Stimulated activated effector memory CD8-positive, alpha-beta T cell treated with anti-CD3 and anti-CD28 coated beads, Interleukin-12 subunit alpha, Interleukin-12 subunit beta, amount 100 ng/mL, for 72 hours (primary cell): ENCODE measurements around the gene HMCN1.
"Not testable (repeated sequence)": the region's sequence is repeated elsewhere in the genome, so short reads cannot be mapped to it uniquely, and the experiment has no call there.

Experiments used
- ATAC-seq: fragments of 150-1000 bp; cut with Tn5 transposase; 2 replicates; pipeline ENCODE4 v1.10.0; 2021
- DNase-seq, 2 donors: peaks; one replicate each; pipeline ENCODE4 v3.0.0; 2021 to 2022; ENCODE audit warnings: low spot score in 2 of 2
- H3K27ac Mint-ChIP-seq: one replicate; pipeline ENCODE4 v1.8.0; 2022; ENCODE audit warnings: mild to moderate bottlenecking, mixed read lengths
- H3K36me3 Mint-ChIP-seq: one replicate; pipeline ENCODE4 v1.8.0; 2022; ENCODE audit warnings: mild to moderate bottlenecking, mixed read lengths
- H3K4me1 Mint-ChIP-seq: one replicate; pipeline ENCODE4 v1.8.0; 2022; ENCODE audit warnings: mixed read lengths
- H3K4me3 Mint-ChIP-seq: one replicate; pipeline ENCODE4 v1.8.0; 2022; ENCODE audit warnings: mild to moderate bottlenecking, mixed read lengths
- H3K9me3 Mint-ChIP-seq: one replicate; pipeline ENCODE4 v1.8.0; 2022; ENCODE audit warnings: mixed read lengths

Gene HMCN1

DNA sequence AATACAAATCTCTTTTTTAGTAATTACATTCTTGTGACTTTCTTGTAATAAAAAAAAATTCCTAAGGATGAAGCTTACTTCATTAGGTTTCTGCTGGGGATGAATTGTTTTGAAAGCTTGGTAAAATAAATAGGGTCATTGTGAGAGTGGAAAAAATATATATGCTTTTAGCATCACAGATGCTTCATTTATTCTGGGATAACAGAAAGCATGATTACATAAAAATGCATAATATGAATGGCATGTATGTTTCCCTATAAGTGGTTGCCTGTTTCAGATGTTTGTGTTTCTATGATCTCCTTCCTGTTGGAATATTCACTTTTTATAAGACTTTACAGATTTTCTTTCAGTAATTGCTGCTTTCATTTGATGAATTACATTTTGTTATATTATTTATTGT lies 42.3 kb downstream of the HMCN1 start:
- no peak overlapping the region for H3K27ac Mint-ChIP-seq
- ATAC-seq (no peak), DNase-seq (no peak)
- H3K36me3 Mint-ChIP-seq, result no peaks in the 10 kb centered on the region
- H3K4me1 Mint-ChIP-seq, result no peaks in the 10 kb centered on the region
- H3K4me3 Mint-ChIP-seq, result no peak overlapping the region
- H3K9me3 Mint-ChIP-seq, result peaks cover 2% of the 10 kb centered on the region

DNA sequence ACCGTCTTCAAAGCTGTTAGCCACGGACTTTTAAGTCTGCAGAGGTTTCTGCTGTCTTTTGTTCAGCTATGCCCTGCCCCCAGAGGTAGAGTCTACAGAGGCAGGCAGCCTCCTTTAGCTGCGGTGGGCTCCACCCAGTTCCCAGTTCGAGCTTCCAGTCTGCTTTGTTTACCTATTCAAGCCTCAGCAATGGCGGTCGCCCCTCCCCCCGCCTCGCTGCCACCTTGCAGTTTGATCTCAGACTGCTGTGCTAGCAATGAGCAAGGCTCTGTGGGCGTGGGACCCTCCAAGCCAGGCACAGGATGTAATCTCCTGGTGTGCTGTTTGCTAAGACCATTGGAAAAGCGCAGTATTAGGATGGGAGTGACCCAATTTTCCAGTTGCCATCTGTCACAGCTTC lies 49.7 kb downstream of the HMCN1 start:
- not testable (repeated sequence) for ATAC-seq, DNase-seq, H3K36me3 Mint-ChIP-seq, H3K4me1 Mint-ChIP-seq, H3K9me3 Mint-ChIP-seq, H3K27ac Mint-ChIP-seq, H3K4me3 Mint-ChIP-seq

DNA sequence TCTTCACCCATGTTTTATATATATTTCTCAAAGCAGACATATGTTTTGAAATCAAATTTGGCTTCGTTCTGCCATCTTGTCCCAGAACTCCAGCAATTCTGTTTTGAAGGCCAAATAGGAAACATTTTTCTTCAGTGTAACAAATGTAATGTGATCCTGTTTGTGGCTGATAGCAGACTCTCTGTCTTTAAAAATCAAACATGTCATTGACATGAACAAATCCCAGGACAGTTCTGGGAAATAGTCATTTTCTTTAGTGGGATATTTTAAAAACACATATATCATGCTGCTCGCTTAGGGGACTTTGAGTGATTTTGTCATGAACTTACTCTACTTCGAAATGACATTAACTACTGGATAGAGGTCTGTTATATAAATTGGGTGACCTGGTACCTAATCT lies 51.4 kb downstream of the HMCN1 start:
- DNase-seq (no peak), ATAC-seq (no peak)
- H3K9me3 Mint-ChIP-seq, result no peaks in the 10 kb centered on the region
- no peaks in the 10 kb centered on the region for H3K4me1 Mint-ChIP-seq
- H3K27ac Mint-ChIP-seq, result no peak overlapping the region
- H3K36me3 Mint-ChIP-seq, result no peaks in the 10 kb centered on the region
- no peak overlapping the region for H3K4me3 Mint-ChIP-seq

DNA sequence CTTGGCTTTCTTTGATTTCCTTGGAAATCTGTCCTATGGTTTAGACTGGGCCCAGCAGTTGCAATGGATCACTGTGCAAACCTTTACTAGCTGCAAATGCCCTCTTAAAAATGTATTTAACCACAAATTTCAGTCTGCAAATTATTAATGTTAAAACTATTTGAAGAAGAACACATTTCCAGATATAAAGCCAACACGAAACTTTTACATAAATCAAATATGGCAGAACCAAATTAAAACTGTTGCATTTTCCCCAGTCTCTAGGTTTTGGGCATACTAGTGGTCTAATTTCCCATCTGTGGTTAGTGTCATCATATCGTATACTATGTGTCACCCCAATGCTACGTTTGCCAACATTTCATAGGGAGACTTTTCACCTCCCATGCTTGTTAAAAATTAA lies 52.3 kb downstream of the HMCN1 start:
- DNase-seq (no peak), ATAC-seq (no peak)
- Mint-ChIP-seq H3K9me3 (no peaks in the 10 kb centered on the region), H3K4me1 (no peaks in the 10 kb centered on the region), H3K27ac (no peak overlapping the region), H3K4me3 (no peak overlapping the region), H3K36me3 (no peaks in the 10 kb centered on the region)

DNA sequence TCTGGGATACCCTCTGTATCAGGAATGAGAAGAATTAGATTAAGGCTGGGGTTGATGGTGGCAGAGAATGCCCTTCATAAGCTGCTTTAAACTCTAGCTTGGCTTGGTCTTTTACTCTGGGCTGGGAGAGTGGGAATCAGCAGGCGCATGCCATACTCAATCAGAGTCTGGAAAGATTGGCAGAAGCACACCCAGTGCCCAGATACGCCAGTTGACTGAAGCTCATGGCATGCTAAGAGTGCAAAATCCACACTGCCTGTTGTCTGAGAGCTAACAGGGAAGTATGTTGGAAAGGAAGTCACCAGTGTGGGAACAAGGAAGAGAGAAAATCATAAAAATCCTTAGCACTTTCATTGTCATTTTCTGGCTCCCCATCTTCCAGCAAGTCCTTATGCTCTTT lies 53.0 kb downstream of the HMCN1 start:
- H3K36me3 Mint-ChIP-seq, result no peaks in the 10 kb centered on the region
- H3K4me1 Mint-ChIP-seq, result no peaks in the 10 kb centered on the region
- no peak for ATAC-seq
- H3K9me3 Mint-ChIP-seq, result no peaks in the 10 kb centered on the region
- no peak overlapping the region for H3K27ac Mint-ChIP-seq
- DNase-seq, result no peak
- H3K4me3 Mint-ChIP-seq, result no peak overlapping the region

DNA sequence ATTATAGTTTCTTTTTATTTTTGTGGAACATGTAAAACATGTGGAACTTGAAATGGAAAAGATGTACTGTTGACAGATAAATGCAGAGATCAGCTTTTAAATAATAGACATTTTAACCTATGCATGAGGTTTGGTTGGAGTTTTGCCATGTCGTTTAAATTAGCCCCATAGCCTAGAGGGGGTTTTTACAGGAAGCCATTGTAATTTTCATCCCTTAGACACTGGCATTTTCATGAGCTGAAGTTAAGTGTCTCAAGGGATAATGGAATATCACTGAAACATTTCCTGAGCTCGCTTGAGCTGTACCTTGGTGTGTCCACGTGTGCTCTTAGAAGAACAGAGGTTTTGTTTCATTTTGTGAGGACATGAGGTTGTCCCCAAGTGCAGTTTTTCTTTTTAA lies 54.2 kb downstream of the HMCN1 start:
- H3K9me3 Mint-ChIP-seq, result no peaks in the 10 kb centered on the region
- DNase-seq (no peak), ATAC-seq (no peak)
- H3K4me3 Mint-ChIP-seq, result no peak overlapping the region
- H3K4me1 Mint-ChIP-seq, result no peaks in the 10 kb centered on the region
- H3K36me3 Mint-ChIP-seq, result no peaks in the 10 kb centered on the region
- H3K27ac Mint-ChIP-seq, result no peak overlapping the region

DNA sequence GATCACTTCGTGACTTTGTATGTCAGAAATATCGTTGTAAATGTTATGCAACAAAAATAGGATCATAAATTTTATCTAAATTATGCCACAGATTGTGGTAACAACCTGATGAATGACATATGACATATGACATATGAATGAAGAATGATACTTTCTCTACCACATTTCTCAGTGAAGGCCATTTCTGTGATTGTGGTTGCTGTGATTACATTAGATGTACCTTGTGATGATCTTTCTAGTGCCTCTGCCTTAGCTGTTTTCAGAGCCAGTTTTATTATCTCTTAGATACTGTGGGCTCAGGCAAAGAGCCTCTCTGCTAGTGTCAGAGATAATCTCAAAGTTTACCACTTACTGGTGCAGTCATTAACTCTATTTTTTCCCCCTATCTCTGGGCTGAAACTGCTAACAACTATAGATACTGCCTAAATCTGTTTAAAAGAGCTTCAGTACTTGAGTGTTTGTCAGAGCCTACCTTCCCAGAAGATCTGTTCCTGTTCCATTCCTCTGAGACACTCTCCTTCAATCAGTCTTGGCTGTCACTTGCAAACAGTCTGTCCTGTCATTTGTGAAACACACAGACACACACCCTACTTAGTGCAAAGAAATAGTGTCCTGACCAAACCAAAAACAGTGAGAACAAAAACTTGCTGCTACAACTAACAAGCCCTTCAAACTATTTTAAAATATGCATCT lies 55.5 kb downstream of the HMCN1 start:
- DNase-seq (no peak), ATAC-seq (no peak)
- no peak overlapping the region for H3K27ac Mint-ChIP-seq

DNA sequence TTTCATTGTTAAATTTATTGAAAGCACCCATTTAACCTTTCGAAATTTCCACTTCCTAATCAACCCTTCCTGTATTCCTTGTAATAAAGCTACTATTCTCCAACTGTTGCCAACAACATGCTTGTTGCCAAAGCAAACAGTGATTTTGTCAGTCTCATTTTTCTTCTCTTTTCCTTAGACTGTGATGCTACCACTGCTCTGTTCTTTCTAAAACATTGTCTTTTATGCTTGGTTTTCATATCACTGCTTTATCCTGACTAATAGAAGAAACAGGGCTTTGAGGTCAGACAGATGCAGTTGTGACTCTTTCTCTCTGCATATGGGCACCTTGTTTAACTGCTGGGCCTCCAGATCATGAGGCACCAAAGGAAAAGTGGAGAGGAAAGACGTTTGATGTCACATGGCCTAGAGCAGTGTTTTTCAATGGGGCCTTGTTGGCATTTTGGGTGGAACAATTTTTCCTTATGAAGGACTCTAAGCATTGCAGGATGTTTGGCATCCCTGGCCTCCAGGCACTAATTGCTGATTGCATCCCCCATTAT lies 56.1 kb downstream of the HMCN1 start:
- Mint-ChIP-seq H3K4me3 (no peak overlapping the region), H3K4me1 (no peaks in the 10 kb centered on the region), H3K36me3 (no peaks in the 10 kb centered on the region), H3K9me3 (no peaks in the 10 kb centered on the region), H3K27ac (no peak overlapping the region)
- no peak for DNase-seq
- ATAC-seq, result no peak

More for the DNA sequence above, 55.5 kb downstream of the HMCN1 start:
- Mint-ChIP-seq H3K4me3 (no peak overlapping the region), H3K9me3 (no peaks in the 10 kb centered on the region), H3K36me3 (no peaks in the 10 kb centered on the region), H3K4me1 (no peaks in the 10 kb centered on the region)

DNA sequence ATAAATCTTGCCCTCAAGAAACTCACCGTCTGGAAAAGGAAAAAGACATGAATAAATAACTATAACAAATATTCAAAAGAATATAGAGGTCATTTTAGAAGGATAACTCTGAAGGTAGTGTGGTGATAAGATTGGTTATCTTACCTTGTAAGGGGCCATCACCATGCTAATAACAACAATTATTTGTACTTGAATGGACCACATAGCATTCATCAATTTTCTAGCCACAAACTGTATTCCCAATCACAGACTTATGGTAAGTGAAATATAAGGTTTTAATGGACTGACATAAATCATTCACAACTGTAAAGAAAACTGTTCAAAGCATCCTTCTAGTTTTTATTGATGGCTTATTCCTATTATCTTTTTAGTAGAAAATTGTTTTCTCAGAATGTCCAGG lies 57.8 kb downstream of the HMCN1 start:
- Mint-ChIP-seq H3K4me1 (no peaks in the 10 kb centered on the region), H3K4me3 (no peak overlapping the region), H3K27ac (no peak overlapping the region), H3K9me3 (no peaks in the 10 kb centered on the region), H3K36me3 (no peaks in the 10 kb centered on the region)
- no peak for ATAC-seq
- DNase-seq, result no peak

DNA sequence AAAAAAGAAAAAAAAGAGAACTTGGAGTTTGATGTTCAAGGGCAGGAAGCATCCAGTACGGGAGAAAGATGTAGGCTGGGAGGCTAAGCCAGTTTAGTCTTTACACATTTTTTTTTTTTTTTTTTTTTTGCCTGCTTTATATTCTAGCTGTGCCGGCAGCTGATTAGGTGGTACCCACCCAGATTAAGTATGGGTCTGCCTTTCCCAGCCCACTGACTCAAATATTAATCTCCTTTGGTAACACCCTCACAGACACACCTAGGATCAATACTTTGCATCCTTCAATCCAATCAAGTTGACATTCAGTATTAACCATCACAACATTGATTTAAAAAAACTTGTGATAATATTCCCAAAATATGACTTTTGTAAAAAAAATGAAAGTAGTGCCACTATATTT lies 60.3 kb downstream of the HMCN1 start:
- not testable (repeated sequence) for H3K36me3 Mint-ChIP-seq, ATAC-seq, H3K4me3 Mint-ChIP-seq, DNase-seq, H3K9me3 Mint-ChIP-seq, H3K27ac Mint-ChIP-seq, H3K4me1 Mint-ChIP-seq

DNA sequence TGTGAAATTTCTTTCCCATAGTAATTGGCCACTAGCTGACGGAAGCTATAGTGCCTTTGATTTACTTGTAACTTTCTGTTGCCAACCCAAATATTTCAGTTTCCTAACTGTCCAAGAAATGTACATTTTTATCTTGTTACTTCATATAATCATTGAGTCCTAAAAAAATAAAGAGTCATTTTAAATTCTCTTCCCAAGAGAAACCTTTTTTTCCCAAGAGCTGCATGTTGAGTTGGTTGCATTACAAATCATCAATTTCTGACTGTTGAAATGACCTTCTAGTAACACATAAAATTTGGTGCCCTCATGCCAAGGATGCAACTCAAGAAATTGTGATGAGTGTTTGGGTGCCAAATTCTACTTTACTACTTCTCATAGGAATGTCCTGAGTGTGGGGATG lies 61.0 kb downstream of the HMCN1 start:
- DNase-seq, result no peak

DNA sequence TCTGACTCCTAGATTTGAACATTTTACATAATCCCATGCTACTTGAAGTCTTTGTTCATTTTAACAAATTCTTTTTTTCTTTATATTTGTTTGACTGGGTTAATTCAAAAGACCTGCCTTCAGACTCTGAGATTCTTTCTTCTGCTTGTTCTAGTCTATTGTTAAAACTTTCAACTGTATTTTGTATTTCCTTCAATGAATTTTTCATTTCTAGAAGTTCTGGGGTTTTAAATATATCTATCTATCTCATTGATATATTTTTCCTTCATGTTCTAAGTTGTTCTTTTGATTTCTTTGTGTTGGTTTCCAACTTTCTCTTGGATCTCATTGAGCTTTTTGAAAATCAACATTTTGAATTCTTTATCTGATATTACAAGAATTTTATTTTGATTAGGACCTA lies 64.3 kb downstream of the HMCN1 start:
- H3K36me3 Mint-ChIP-seq, result no peaks in the 10 kb centered on the region
- DNase-seq, result no peak
- H3K9me3 Mint-ChIP-seq, result peaks cover 3% of the 10 kb centered on the region
- no peaks in the 10 kb centered on the region for H3K4me1 Mint-ChIP-seq
- ATAC-seq, result no peak
- H3K27ac Mint-ChIP-seq, result no peak overlapping the region
- H3K4me3 Mint-ChIP-seq, result no peak overlapping the region

More for the DNA sequence above, 61.0 kb downstream of the HMCN1 start:
- Mint-ChIP-seq H3K4me3 (no peak overlapping the region), H3K4me1 (no peaks in the 10 kb centered on the region), H3K27ac (no peak overlapping the region), H3K36me3 (no peaks in the 10 kb centered on the region), H3K9me3 (peaks cover 3% of the 10 kb centered on the region)
- no peak for ATAC-seq

DNA sequence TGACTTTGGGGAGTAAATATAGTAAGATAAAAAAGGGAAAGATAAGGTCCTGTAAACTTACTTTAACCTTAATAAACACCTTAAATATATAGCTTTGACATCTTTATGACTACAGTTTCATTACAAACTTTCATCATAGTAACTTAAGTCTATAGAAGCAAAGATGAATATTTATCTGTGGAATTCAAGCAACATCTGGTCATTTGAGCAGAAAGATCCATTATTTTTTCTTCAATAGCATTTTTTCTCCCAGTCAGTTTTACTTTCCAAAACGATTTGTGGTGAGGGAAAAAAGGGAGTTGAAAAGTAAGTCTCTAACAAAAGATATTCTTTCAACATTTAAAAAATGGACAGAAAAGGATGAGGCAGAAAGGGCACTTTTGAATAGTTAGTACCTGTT lies 69.0 kb downstream of the HMCN1 start:
- H3K4me1 Mint-ChIP-seq, result no peaks in the 10 kb centered on the region
- peaks cover 3% of the 10 kb centered on the region for H3K9me3 Mint-ChIP-seq
- H3K27ac Mint-ChIP-seq, result no peak overlapping the region
- DNase-seq, result no peak
- ATAC-seq, result no peak
- H3K36me3 Mint-ChIP-seq, result no peaks in the 10 kb centered on the region
- H3K4me3 Mint-ChIP-seq, result no peak overlapping the region

DNA sequence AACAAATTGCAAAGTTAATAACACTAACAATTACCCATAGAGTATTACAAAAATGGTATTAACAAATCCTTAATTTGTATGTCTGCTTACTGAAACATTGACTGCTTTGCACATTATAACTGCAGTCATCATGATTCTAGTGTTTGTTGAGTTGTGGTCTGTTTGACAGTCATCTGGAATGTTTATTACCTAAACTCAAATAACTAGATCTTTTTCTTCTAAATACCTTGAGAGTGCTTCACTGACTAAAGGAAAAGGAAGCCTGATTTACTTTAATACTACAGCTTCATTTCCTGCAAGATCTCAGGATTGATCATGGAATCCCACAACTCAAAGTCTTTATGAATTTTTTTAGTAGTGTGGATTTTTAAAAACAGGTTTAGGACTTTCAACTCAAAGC lies 70.0 kb downstream of the HMCN1 start:
- no peaks in the 10 kb centered on the region for H3K9me3 Mint-ChIP-seq
- no peak overlapping the region for H3K4me3 Mint-ChIP-seq
- H3K27ac Mint-ChIP-seq, result no peak overlapping the region
- DNase-seq, result no peak
- H3K36me3 Mint-ChIP-seq, result no peaks in the 10 kb centered on the region
- ATAC-seq, result no peak
- no peaks in the 10 kb centered on the region for H3K4me1 Mint-ChIP-seq

DNA sequence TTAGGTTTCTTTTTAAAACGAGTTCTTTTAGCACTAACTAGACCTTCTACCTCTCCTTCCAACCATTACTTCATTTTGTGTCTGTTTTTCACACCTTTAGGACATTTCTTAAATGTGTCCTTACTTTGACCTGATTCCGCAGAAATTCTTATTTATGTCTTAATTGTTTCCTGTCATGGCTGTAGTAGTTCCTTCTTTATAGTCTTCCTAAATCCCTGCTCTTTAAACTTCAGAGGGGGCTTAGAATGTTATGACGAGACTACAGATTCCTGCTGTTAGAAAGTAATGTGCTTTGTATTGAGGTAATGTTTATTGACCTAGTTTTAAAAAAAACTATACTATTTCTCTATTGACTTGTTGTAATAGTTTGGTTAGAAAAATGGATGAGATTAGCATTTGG lies 70.4 kb downstream of the HMCN1 start:
- Mint-ChIP-seq H3K36me3 (no peaks in the 10 kb centered on the region), H3K4me3 (no peak overlapping the region), H3K27ac (no peak overlapping the region), H3K9me3 (no peaks in the 10 kb centered on the region), H3K4me1 (no peaks in the 10 kb centered on the region)
- ATAC-seq, result no peak
- DNase-seq, result no peak

DNA sequence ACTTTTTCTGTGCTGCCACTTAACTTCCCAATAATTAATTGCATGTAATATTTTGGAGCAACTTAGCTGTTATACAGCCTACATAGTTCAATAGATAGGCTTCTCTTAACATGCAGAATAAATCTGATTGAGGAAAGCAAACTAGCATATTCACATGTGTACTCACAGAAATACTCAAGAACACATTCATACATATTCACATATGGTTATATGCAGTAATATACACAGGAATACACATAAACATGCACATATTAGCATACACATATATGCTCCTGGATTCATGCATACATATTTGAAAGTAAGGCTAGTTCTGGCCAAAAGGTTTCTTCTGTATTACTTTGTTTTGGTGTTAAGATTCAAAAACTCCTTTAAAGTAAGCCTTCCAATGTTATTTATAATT lies 73.1 kb downstream of the HMCN1 start:
- Mint-ChIP-seq H3K9me3 (no peaks in the 10 kb centered on the region), H3K4me3 (no peak overlapping the region)

DNA sequence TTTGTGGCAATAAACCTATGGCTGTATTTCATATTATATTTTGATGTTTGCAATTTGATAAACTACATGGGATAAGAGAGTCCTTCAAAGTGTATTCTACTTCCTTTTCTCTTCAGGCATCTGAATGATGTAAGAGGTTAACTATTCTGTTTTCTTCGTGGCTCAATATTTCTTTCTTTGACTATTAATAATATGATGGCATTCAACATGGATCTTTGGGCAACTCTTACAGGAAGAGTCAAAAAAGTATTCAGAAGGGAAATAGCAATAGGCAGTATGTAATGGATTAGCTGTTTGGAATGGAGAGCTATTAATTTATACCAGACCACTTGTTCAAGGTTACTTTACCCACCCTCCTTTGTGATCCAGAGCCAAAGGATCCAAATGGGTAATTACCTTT lies 74.4 kb downstream of the HMCN1 start:
- ATAC-seq, result no peak
- DNase-seq, result no peak
- Mint-ChIP-seq H3K4me1 (no peaks in the 10 kb centered on the region), H3K9me3 (no peaks in the 10 kb centered on the region), H3K4me3 (no peak overlapping the region), H3K36me3 (no peaks in the 10 kb centered on the region), H3K27ac (no peak overlapping the region)

More for the DNA sequence above, 73.1 kb downstream of the HMCN1 start:
- no peak overlapping the region for H3K27ac Mint-ChIP-seq
- no peak for DNase-seq
- ATAC-seq, result no peak
- H3K36me3 Mint-ChIP-seq, result no peaks in the 10 kb centered on the region
- H3K4me1 Mint-ChIP-seq, result no peaks in the 10 kb centered on the region
